H9 (cell line): ENCODE data around the gene ACBD6. TPM values are rescaled to one million over a fixed set of nuclear protein-coding genes. Genes with fewer than 3 reads are reported as not detected.

Experiments used
- DNase-seq: peaks from one replicate; pipeline ENCODE4 v3.0.0-alpha.2; 2017
- H2AFZ ChIP-seq: one replicate; pipeline ENCODE4 v1.6.1; 2013; ENCODE audit warnings: mild to moderate bottlenecking, low read length, control low read depth, moderate library complexity
- H2AK5ac ChIP-seq: 2 replicates; pipeline ENCODE4 v1.6.1; 2013; ENCODE audit warnings: low read length, control low read depth, mixed read lengths; ENCODE audit not compliant: insufficient read length
- H2BK120ac ChIP-seq: one replicate; pipeline ENCODE4 v1.6.1; 2013; ENCODE audit warnings: low read depth, mild to moderate bottlenecking, low read length, control low read depth, inconsistent platforms; ENCODE audit not compliant: poor library complexity, severe bottlenecking
- H2BK12ac ChIP-seq: 2 replicates; pipeline ENCODE4 v1.6.1; 2013; ENCODE audit warnings: low read length, control low read depth, mixed read lengths, low read depth; ENCODE audit not compliant: insufficient read length
- H2BK15ac ChIP-seq: 2 replicates; pipeline ENCODE4 v1.6.1; 2013; ENCODE audit warnings: low read depth, low read length, control low read depth
- H2BK20ac ChIP-seq: one replicate; pipeline ENCODE4 v1.6.1; 2013; ENCODE audit warnings: low read depth, mild to moderate bottlenecking, low read length, control low read depth, inconsistent platforms; ENCODE audit not compliant: poor library complexity, severe bottlenecking
- H2BK5ac ChIP-seq: 2 replicates; pipeline ENCODE4 v1.6.1; 2013; ENCODE audit warnings: low read length, control low read depth, mixed read lengths; ENCODE audit not compliant: insufficient read length
- H3K14ac ChIP-seq: 2 replicates; pipeline ENCODE4 v1.6.1; 2013; ENCODE audit warnings: low read length, control low read depth; ENCODE audit not compliant: insufficient read depth
- H3K18ac ChIP-seq: 2 replicates; pipeline ENCODE4 v1.6.1; 2013; ENCODE audit warnings: low read depth, mild to moderate bottlenecking, mixed read lengths, low read length, control low read depth; ENCODE audit not compliant: insufficient read length
- H3K23ac ChIP-seq: 2 replicates; pipeline ENCODE4 v1.6.1; 2013; ENCODE audit warnings: low read length, control low read depth, mixed read lengths, low read depth; ENCODE audit not compliant: insufficient read length
- H3K23me2 ChIP-seq: 2 replicates; pipeline ENCODE4 v1.6.1; 2013; ENCODE audit warnings: low read depth, mild to moderate bottlenecking, mixed read lengths, low read length, control low read depth; ENCODE audit not compliant: insufficient read length, poor library complexity, severe bottlenecking
- H3K27ac ChIP-seq: 2 replicates; pipeline ENCODE4 v1.5.1; 2013; ENCODE audit warnings: low read length, control low read depth, mixed read lengths, low read depth; ENCODE audit not compliant: insufficient read length
- H3K27me3 ChIP-seq: 2 replicates; pipeline ENCODE4 v1.6.1; 2013; ENCODE audit warnings: low read length, control low read depth, inconsistent platforms; ENCODE audit not compliant: insufficient read depth
- H3K4ac ChIP-seq: 2 replicates; pipeline ENCODE4 v1.6.1; 2013; ENCODE audit warnings: low read depth, mild to moderate bottlenecking, control low read depth, inconsistent platforms, low read length, moderate library complexity
- H3K4me1 ChIP-seq: 2 replicates; pipeline ENCODE4 v1.6.1; 2013; ENCODE audit warnings: low read length, control low read depth, inconsistent platforms; ENCODE audit not compliant: insufficient read depth
- H3K4me2 ChIP-seq: 2 replicates; pipeline ENCODE4 v1.6.1; 2013; ENCODE audit warnings: low read length, control low read depth, mixed read lengths; ENCODE audit not compliant: insufficient read length, insufficient read depth
- H3K56ac ChIP-seq: 2 replicates; pipeline ENCODE4 v1.6.1; 2013; ENCODE audit warnings: low read depth, mild to moderate bottlenecking, mixed read lengths, low read length, control low read depth; ENCODE audit not compliant: insufficient read length
- H3K79me1 ChIP-seq: 2 replicates; pipeline ENCODE4 v1.6.1; 2013; ENCODE audit warnings: low read depth, mild to moderate bottlenecking, moderate library complexity, low read length, control low read depth, inconsistent platforms; ENCODE audit not compliant: insufficient read depth, poor library complexity, severe bottlenecking
- H3K79me2 ChIP-seq: 2 replicates; pipeline ENCODE4 v1.6.1; 2013; ENCODE audit warnings: low read length, control low read depth, inconsistent platforms; ENCODE audit not compliant: insufficient read depth
- H3K9ac ChIP-seq: 2 replicates; pipeline ENCODE4 v1.6.1; 2013; ENCODE audit warnings: low read length, control low read depth, mixed read lengths; ENCODE audit not compliant: insufficient read length; ENCODE audit errors: extremely low read depth
- H3K9me3 ChIP-seq: one replicate; pipeline ENCODE4 v1.6.1; 2013; ENCODE audit warnings: low read depth, low read length, inconsistent platforms; ENCODE audit not compliant: control insufficient read depth
- H3T11ph ChIP-seq: one replicate; pipeline ENCODE4 v1.6.1; 2013; ENCODE audit warnings: mild to moderate bottlenecking, low read length, control low read depth, inconsistent platforms
- H4K20me1 ChIP-seq: one replicate; pipeline ENCODE4 v1.6.1; 2013; ENCODE audit not compliant: control insufficient read depth, insufficient read length, insufficient read depth
- H4K5ac ChIP-seq: 2 replicates; pipeline ENCODE4 v1.6.1; 2013; ENCODE audit warnings: low read depth, mild to moderate bottlenecking, mixed read lengths, low read length, control low read depth; ENCODE audit not compliant: insufficient read length
- H4K8ac ChIP-seq: replicated peaks from 2 replicates; pipeline ENCODE4 v1.6.1; 2013; ENCODE audit warnings: low read length, control low read depth, mixed read lengths, low read depth; ENCODE audit not compliant: insufficient read length
- H4K91ac ChIP-seq: 2 replicates; pipeline ENCODE4 v1.6.1; 2013; ENCODE audit warnings: low read depth, mild to moderate bottlenecking, moderate library complexity, mixed read lengths, low read length, control low read depth; ENCODE audit not compliant: insufficient read length
- H3K27ac Mint-ChIP-seq, 3 experiments: 2 replicates in 2 of 3; 3 replicates in 1 of 3; pipeline ENCODE4 v1.8.0; 2020 to 2021; ENCODE audit warnings: mixed read lengths in 3 of 3, mild to moderate bottlenecking in 1 of 3, moderate library complexity in 1 of 3
- H3K27me3 Mint-ChIP-seq: 2 replicates; pipeline ENCODE4 v1.8.0; 2021; ENCODE audit warnings: low read depth, mild to moderate bottlenecking, moderate library complexity, mixed read lengths
- H3K36me3 Mint-ChIP-seq, 3 experiments: 2 replicates in 2 of 3; 3 replicates in 1 of 3; pipeline ENCODE4 v1.8.0; 2020 to 2021; ENCODE audit warnings: low read depth in 3 of 3, mixed read lengths in 3 of 3; ENCODE audit not compliant: insufficient read depth in 1 of 3
- H3K4me1 Mint-ChIP-seq, 2 experiments: 2 replicates each; pipeline ENCODE4 v1.8.0; 2020; ENCODE audit warnings: mixed read lengths in 2 of 2
- H3K4me3 Mint-ChIP-seq, 2 experiments: 2 replicates in 1 of 2; 3 replicates in 1 of 2; pipeline ENCODE4 v1.8.0; 2020 to 2021; ENCODE audit warnings: mild to moderate bottlenecking in 2 of 2, mixed read lengths in 2 of 2, moderate library complexity in 1 of 2
- H3K9me3 Mint-ChIP-seq, 2 experiments: 2 replicates in 1 of 2; 3 replicates in 1 of 2; pipeline ENCODE4 v1.8.0; 2020; ENCODE audit warnings: mild to moderate bottlenecking in 2 of 2, mixed read lengths in 2 of 2, moderate library complexity in 1 of 2
- WGBS: extraction: QIAGEN DNeasy Blood & Tissue Kit; methylation state at CpG from one replicate; pipeline ENCODE4 v1.1.7; 2013; ENCODE audit warnings: missing lambda C conversion rate, low lambda C conversion rate, mixed read lengths; ENCODE audit not compliant: insufficient read length; ENCODE audit errors: extremely low coverage; 5-methylcytosine and 5-hydroxymethylcytosine counted together
- total RNA-seq: library from RNA; stranded (reverse); gene quantifications from 2 replicates; pipeline ENCODE4 v1.2.1, GENCODE V29; 2021
- TF ChIP-seq, protein P1 (sequence below): fragments of 200-600 bp; sonication (generic); conservative IDR thresholded peaks from 3 replicates; pipeline ENCODE4 v1.8.0; 2021; ENCODE audit warnings: antibody characterized with exemption, mild to moderate bottlenecking

Gene ACBD6
- total RNA-seq, 1 experiment from 2014 or later: 51.4 TPM

DNA sequence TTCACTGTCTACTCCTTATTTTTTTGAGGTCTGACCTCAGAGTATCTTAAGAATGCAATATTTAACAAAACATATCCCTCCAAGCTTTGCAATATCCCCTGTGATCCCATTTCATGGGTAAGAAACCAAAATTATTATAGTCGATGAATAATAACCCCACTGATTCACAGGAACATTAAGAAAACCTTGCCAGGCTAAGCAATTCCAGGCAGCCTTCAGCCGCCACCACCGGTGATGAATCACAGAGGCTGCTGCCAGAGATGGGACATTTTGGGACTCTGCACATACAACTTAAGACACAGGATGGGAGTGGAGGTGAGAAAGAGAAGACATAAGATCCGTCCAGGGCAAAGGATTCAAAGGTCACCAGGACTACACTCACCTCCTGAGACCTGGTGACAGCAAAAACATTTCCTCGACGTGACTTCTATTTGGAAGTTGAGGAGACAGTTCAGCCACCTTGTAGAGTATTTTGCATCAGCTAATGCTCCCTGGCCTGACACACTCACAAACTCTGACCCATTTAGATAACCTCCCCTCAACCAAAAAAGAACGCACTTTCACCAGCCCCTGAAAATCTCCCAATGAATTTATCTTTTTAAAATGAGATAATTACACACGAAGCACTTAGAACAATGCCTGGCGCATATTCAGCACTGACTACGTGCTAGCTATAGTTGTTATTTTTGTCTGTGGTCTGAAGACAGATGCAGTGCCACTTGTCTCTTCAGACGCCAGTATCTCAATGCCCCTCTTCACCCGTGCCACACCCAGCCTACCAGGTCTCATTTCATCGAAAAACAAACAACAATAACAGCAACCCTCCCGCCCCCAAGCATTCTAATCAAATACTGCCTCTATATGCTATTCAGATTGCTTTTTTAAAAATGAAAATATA lies 38.6 kb upstream of the ACBD6 start:
- WGBS: no CpG with 5 or more reads among the region's 14 CpGs
- H3T11ph ChIP-seq: no peak overlapping the region
- H2AK5ac ChIP-seq: no peak overlapping the region
- H4K91ac ChIP-seq: no peak overlapping the region
- peaks cover 4% of the 10 kb centered on the region; the same call in 1 of the 2 replicates for H3K4me1 ChIP-seq
- H2BK120ac ChIP-seq: no peak overlapping the region
- no peak overlapping the region for H2BK12ac ChIP-seq
- H3K56ac ChIP-seq: no peak overlapping the region
- H3K36me3 Mint-ChIP-seq: no peaks in the 10 kb centered on the region
- H3K18ac ChIP-seq: no peak overlapping the region
- no peak overlapping the region for H2BK20ac ChIP-seq
- no peak overlapping the region for H3K27ac ChIP-seq
- H4K20me1 ChIP-seq: no peaks in the 10 kb centered on the region
- no peaks in the 10 kb centered on the region for H3K79me2 ChIP-seq
- TF ChIP-seq, protein P1, sequence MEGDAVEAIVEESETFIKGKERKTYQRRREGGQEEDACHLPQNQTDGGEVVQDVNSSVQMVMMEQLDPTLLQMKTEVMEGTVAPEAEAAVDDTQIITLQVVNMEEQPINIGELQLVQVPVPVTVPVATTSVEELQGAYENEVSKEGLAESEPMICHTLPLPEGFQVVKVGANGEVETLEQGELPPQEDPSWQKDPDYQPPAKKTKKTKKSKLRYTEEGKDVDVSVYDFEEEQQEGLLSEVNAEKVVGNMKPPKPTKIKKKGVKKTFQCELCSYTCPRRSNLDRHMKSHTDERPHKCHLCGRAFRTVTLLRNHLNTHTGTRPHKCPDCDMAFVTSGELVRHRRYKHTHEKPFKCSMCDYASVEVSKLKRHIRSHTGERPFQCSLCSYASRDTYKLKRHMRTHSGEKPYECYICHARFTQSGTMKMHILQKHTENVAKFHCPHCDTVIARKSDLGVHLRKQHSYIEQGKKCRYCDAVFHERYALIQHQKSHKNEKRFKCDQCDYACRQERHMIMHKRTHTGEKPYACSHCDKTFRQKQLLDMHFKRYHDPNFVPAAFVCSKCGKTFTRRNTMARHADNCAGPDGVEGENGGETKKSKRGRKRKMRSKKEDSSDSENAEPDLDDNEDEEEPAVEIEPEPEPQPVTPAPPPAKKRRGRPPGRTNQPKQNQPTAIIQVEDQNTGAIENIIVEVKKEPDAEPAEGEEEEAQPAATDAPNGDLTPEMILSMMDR: no peak
- no peak overlapping the region for H3K4ac ChIP-seq
- no peak overlapping the region for H3K14ac ChIP-seq
- H4K5ac ChIP-seq: no peak overlapping the region
- no peak overlapping the region for H3K23ac ChIP-seq
- no peaks in the 10 kb centered on the region for H3K9me3 Mint-ChIP-seq
- H3K27me3 Mint-ChIP-seq: no peaks in the 10 kb centered on the region; the same call in 1 of the 2 replicates
- H3K79me1 ChIP-seq: no peaks in the 10 kb centered on the region
- H3K9ac ChIP-seq: no peak overlapping the region
- H3K9me3 ChIP-seq: no peaks in the 10 kb centered on the region
- no peaks in the 10 kb centered on the region for H3K27me3 ChIP-seq
- no peak for DNase-seq
- no peak overlapping the region for H2BK5ac ChIP-seq
- no peak overlapping the region for H3K4me2 ChIP-seq
- no peak overlapping the region for H2BK15ac ChIP-seq
- no peak overlapping the region for H3K27ac Mint-ChIP-seq
- no peak overlapping the region for H2AFZ ChIP-seq
- H4K8ac ChIP-seq: no peak overlapping the region
- H3K23me2 ChIP-seq: no peaks in the 10 kb centered on the region
- no peak overlapping the region for H3K4me3 Mint-ChIP-seq
- peaks cover 11 to 13% of the 10 kb centered on the region in 2 experiments for H3K4me1 Mint-ChIP-seq
